Endothelial cell of umbilical vein (primary cell): ENCODE data around the gene NCAPG2.

Source experiments
- CTCF ChIP-seq, 2 donors: IDR thresholded peaks; 1 replicate in 1 of 2; 2 replicates in 1 of 2; pipeline ENCODE4 v1.5.1; 2011; ENCODE audit warnings: low read length in 2 of 2, mild to moderate bottlenecking in 2 of 2, moderate library complexity in 2 of 2, control low read depth in 1 of 2, inconsistent platforms in 1 of 2, low read depth in 1 of 2; ENCODE audit not compliant: insufficient read depth in 1 of 2; ENCODE audit errors: extremely low read depth in 1 of 2
- EZH2 ChIP-seq: IDR thresholded peaks from 2 replicates; pipeline ENCODE4 v1.6.1; 2012; ENCODE audit warnings: borderline replicate concordance, low read depth, mild to moderate bottlenecking, moderate library complexity, low read length, inconsistent platforms; ENCODE audit not compliant: severe bottlenecking
- JUN ChIP-seq: IDR thresholded peaks from 2 replicates; pipeline ENCODE4 v1.6.1; 2011; ENCODE audit warnings: borderline replicate concordance, low read depth; ENCODE audit not compliant: insufficient read length, insufficient read depth
- POLR2A ChIP-seq: IDR thresholded peaks from 2 replicates; pipeline ENCODE4 v1.6.1; 2012; ENCODE audit warnings: low read depth, mild to moderate bottlenecking, control low read depth, low read length

DNA sequence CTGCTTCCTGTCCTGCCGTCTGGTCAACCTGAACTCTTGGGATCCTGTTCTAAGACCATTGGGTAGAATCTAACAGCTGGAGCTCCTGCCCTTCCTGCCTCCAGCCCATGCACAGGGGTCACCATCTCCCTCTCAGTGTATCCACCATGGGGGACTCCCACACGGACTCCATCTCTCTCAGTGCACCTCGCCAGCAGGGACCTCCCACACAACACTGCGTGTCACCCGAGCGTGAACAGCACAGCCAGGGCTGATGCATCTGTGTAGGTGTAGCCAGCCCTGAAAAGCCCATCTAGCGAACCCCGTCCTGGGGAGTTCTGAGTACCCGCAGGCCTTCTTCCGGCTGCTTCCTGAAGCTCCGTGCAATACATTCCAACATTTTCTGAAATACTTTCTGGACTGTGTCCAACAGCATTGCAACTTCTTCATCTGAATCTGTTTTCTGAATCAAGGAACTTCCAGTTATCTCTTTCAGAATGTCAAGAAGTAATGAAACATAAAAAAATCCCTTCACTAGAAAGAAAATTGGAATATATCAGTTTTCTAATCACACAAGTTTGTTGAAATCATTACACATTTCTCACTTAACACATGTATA lies 52.5 kb downstream of the NCAPG2 start:
- TF ChIP-seq CTCF (IDR thresholded peaks at IDR 0.05; ENCODE audit: extremely low read depth in 1 of 2, insufficient read depth in 1 of 2, low read depth in 1 of 2, low read length in 2 of 2) = no peak
- no peak for TF ChIP-seq POLR2A
- no peak for TF ChIP-seq EZH2
- no peak for TF ChIP-seq JUN
